ENCODE measurements around the gene FPR2.

- TF ChIP-seq POLR2AphosphoS5 (IDR thresholded peaks at IDR 0.05; ENCODE audit: low read depth) (no peak), CTCF (conservative IDR thresholded peaks at IDR 0.05; ENCODE audit: low read depth in 2 of 2) (no peak), EZH2 (IDR thresholded peaks at IDR 0.05; ENCODE audit: low read depth, unreplicated experiment) (no peak), EZH2phosphoT487 (IDR thresholded peaks at IDR 0.05; ENCODE audit: unreplicated experiment) (no peak)
Observed at GRCh38 chr19:51816711-51817110, 55.7 kb downstream of the FPR2 start.
